Thoracic aorta (tissue), 2 donors: Measurements from ENCODE around the gene TRPC4AP. TPM values are rescaled to one million over a fixed set of nuclear protein-coding genes. Genes with fewer than 3 reads are reported as not detected.

Experiments
- ATAC-seq: fragments of 150-250 bp; one replicate; pipeline ENCODE4 v1.8.0; 2017; ENCODE audit warnings: low read depth; ENCODE audit not compliant: insufficient number of reproducible peaks, low FRiP score
- DNase-seq: peaks from one replicate; pipeline ENCODE4 v3.0.0-alpha.2; 2020; ENCODE audit warnings: low spot score
- H3K27ac ChIP-seq, 2 donors: fragments of 200-600 bp; sonication (generic); 1 replicate in 1 of 2; 2 replicates in 1 of 2; pipeline ENCODE4 v1.5.1; 2016; ENCODE audit warnings: mild to moderate bottlenecking in 2 of 2, moderate library complexity in 2 of 2
- H3K27me3 ChIP-seq: fragments of 200-600 bp; sonication (generic); replicated peaks from 2 replicates; pipeline ENCODE4 v1.6.0; 2016; ENCODE audit warnings: mild to moderate bottlenecking; ENCODE audit not compliant: insufficient read depth
- H3K36me3 ChIP-seq: fragments of 200-600 bp; sonication (generic); one replicate; pipeline ENCODE4 v1.5.1; 2016
- H3K4me1 ChIP-seq, 2 donors: fragments of 200-600 bp; sonication (generic); 1 replicate in 1 of 2; 2 replicates in 1 of 2; pipeline versions ENCODE4 v1.5.1 to v1.6.0; 2016; ENCODE audit warnings: low read depth in 2 of 2, mild to moderate bottlenecking in 1 of 2; ENCODE audit not compliant: control insufficient read depth in 1 of 2
- H3K4me3 ChIP-seq: fragments of 200-600 bp; sonication (generic); 2 replicates; pipeline ENCODE4 v1.5.1; 2016; ENCODE audit warnings: mild to moderate bottlenecking
- H3K9me3 ChIP-seq: fragments of 200-600 bp; sonication (generic); 2 replicates; pipeline ENCODE4 v1.5.1; 2016
- total RNA-seq, 2 donors: library from RNA; depleted of rRNA; stranded (reverse); fragments of >200 nt; gene quantifications; one replicate each; pipeline versions ENCODE4 v1.1.0 to v1.2.3, GENCODE V29; 2016
- TF ChIP-seq, protein P1 (sequence below): fragments of 200-600 bp; sonication (generic); IDR thresholded peaks from one replicate; pipeline ENCODE4 v1.5.1; 2019; ENCODE audit warnings: antibody characterized with exemption

TRPC4AP gene
- total RNA-seq, 2 donors from 2014 or later, result 65.8 to 73.6 TPM

DNA sequence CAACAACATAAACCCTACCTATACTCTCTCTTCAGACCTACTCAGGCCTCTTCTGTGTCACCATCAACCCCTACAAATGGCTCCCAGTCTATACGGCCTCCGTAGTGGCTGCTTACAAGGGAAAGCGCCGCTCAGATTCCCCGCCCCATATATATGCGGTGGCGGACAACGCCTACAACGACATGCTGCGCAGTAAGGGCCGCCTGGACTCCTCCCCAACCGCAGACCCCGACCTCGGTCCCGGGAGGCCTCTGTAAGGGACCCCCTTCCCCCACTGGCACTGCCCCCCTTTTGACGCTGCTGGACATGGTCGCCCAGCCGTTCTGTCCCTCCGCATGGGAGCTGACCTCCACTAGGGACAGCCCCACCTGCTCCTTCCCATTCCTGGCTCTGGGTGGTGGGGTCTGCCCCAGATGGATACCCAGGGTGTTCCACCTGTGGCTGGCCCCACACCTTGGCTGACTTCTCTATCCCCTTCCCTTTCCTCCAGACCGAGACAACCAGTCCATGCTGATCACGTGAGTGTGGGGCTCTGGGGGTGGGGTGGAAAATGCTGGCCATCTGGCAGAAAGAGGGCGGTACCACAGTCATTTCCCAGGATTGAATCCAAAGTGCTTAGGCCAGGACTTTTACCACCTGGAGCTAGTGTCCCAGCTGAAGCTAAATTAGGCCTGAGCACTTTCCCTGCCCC lies 111.9 kb downstream of the TRPC4AP start:
- H3K27me3 ChIP-seq, result peaks cover 5% of the 10 kb centered on the region
- no peaks in the 10 kb centered on the region for H3K9me3 ChIP-seq
- DNase-seq (no peak), ATAC-seq (no peak)
- no peak overlapping the region for H3K27ac ChIP-seq
- peaks cover 0 to 2% of the 10 kb centered on the region in 2 donors for H3K4me1 ChIP-seq
- no peaks in the 10 kb centered on the region for H3K36me3 ChIP-seq
- TF ChIP-seq, protein P1, sequence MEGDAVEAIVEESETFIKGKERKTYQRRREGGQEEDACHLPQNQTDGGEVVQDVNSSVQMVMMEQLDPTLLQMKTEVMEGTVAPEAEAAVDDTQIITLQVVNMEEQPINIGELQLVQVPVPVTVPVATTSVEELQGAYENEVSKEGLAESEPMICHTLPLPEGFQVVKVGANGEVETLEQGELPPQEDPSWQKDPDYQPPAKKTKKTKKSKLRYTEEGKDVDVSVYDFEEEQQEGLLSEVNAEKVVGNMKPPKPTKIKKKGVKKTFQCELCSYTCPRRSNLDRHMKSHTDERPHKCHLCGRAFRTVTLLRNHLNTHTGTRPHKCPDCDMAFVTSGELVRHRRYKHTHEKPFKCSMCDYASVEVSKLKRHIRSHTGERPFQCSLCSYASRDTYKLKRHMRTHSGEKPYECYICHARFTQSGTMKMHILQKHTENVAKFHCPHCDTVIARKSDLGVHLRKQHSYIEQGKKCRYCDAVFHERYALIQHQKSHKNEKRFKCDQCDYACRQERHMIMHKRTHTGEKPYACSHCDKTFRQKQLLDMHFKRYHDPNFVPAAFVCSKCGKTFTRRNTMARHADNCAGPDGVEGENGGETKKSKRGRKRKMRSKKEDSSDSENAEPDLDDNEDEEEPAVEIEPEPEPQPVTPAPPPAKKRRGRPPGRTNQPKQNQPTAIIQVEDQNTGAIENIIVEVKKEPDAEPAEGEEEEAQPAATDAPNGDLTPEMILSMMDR, result no peak
- no peak overlapping the region for H3K4me3 ChIP-seq

DNA sequence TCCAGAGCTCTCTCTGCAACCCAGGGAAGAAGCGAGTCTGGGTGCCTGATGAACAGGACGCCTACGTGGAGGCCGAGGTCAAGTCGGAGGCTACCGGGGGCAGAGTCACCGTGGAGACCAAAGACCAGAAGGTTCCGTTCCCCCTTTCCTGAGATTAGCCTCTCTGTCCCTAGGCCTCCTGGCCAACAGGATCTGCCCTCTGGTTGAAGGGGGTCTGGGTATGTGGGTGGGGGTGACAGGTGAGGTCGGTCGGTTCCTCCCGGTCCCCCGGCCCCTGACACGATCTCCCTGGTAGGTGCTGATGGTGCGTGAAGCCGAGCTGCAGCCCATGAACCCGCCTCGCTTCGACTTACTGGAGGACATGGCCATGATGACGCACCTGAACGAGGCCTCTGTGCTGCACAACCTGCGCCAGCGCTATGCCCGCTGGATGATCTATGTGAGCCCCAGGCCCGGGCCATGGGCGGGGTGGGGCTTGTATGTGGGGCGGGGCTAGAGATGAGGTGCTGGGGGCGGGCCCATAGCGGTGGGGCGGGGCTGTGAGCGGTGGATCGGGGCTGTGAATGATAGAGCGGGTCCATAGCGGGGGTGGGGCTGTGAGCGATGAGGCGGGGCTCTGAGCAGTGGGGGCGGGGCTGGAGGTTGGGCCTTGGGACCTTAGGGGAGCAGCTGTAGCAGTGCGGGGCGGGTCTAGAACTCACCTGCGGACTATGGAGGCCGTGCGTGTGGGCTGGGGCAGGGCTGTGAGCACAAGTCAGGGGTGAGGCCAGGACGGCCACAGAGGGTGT lies 113.0 kb downstream of the TRPC4AP start:
- TF ChIP-seq, protein P1, result no peak
- H3K9me3 ChIP-seq, result no peaks in the 10 kb centered on the region
- H3K27me3 ChIP-seq, result peaks cover 5% of the 10 kb centered on the region
- peaks cover 0 to 2% of the 10 kb centered on the region in 2 donors for H3K4me1 ChIP-seq
- no peak overlapping the region for H3K4me3 ChIP-seq
- DNase-seq, result no peak
- no peak for ATAC-seq
- H3K36me3 ChIP-seq, result no peaks in the 10 kb centered on the region
- H3K27ac ChIP-seq, result no peak overlapping the region

DNA sequence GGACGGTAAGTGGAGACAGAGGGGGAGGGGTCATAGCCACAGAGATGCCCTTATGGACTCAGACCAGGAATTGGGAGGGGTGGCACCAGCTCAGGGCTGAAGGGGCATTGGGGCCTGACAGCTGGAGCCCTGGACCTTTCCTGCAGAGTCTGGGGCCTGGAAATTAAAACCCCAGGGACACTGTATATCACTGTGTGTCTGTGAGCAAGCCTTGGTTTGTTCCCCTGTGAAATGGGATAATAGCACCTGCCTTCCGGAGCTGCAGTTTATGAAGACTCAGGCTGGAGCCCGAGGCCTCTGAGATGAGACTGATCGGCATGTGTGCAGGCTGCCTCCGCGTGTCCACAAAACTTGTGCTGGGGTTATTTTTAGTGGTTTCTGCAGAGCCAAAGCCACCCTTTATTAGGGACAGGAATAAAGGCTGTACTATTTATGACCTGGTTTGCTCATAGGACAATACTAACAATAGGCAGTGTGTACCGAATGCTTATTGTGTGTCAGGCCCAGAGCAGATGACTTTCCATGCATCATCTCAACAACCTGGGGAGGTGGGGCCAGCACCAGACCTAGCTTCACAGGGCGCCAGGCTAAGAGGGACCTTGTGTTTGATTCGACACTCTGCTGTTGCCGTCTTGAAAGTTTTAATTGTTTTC lies 114.4 kb downstream of the TRPC4AP start:
- Histone ChIP-seq H3K27me3 (peaks cover 5% of the 10 kb centered on the region), H3K9me3 (no peaks in the 10 kb centered on the region), H3K4me3 (no peak overlapping the region), H3K27ac (no peak overlapping the region), H3K4me1 (peaks cover 0 to 2% of the 10 kb centered on the region in 2 donors), H3K36me3 (no peaks in the 10 kb centered on the region)
- ATAC-seq (no peak), DNase-seq (no peak)
- TF ChIP-seq, protein P1, result no peak

DNA sequence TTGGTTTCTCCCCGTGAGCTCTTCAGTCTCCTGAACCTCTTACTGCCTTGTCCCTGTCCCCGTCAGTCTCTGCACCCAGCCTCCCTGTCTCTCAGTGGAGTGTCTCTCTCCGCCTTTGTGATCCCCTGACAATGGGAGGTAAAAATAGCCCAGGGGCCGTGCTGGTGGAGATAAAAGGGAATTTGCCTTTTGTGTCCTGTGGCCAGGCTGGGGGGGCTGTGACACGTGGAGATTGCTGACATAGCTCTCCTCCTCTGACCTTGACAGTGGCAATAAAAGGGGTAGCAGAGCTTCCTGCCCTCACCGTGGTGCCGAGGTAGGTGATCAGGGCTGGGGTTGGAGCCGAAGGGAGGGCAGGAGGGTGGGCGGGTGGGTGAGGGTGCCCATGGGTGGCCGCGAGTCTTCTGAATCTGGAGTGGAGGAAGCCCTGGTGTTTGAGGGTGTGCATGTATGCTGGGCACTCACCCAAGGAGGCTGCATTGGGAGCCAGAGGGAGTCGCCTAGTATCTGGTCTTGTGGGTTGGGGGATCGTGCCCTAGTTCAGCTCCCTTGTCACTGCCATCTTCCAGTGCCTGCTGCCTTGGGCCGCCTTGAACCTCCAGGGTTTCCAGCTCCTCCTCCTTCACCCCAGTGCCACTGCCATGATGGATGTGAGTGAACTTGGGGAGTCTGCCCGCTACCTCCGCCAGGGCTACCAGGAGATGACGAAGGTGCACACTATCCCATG lies 115.1 kb downstream of the TRPC4AP start:
- Histone ChIP-seq H3K4me3 (no peak overlapping the region), H3K36me3 (no peaks in the 10 kb centered on the region), H3K27ac (no peak overlapping the region), H3K4me1 (no peaks in the 10 kb centered on the region), H3K9me3 (no peaks in the 10 kb centered on the region), H3K27me3 (no peaks in the 10 kb centered on the region)
- ATAC-seq (no peak), DNase-seq (no peak)
- TF ChIP-seq, protein P1, result no peak
